ENCODE results near the gene ISM1.

The ISM1 gene

GRCh38 chr20:13187899-13188298 is 33.2 kb upstream of the ISM1 start:
- Histone ChIP-seq H3K4me1 (ENCODE audit: control extremely low read depth in 1 of 4, control insufficient read depth in 4 of 4, insufficient read depth in 4 of 4, low read length in 3 of 4) (no peaks in the 10 kb centered on the region), H3K4me3 (ENCODE audit: control insufficient read depth in 1 of 7, extremely low read depth in 1 of 7, insufficient read depth in 4 of 7, low read depth in 2 of 7, low read length in 6 of 7) (no peak overlapping the region), H3K27me3 (replicated peaks in 2 of 5; ENCODE audit: control insufficient read depth in 4 of 5, insufficient read depth in 5 of 5, low read length in 4 of 5) (peaks cover 0 to 3% (median 0%) of the 10 kb centered on the region in 5 experiments), H3K27ac (ENCODE audit: insufficient read depth in 1 of 2, low read depth in 1 of 2, low read length in 2 of 2, poor library complexity in 1 of 2, severe bottlenecking in 2 of 2) (no peak overlapping the region), H3K9me3 (ENCODE audit: control extremely low read depth in 1 of 5, control insufficient read depth in 4 of 5, insufficient read depth in 2 of 5, low read depth in 1 of 5, low read length in 4 of 5) (peaks cover 0 to 3% (median 0%) of the 10 kb centered on the region in 5 experiments), H3K36me3 (ENCODE audit: control insufficient read depth in 4 of 4, insufficient read depth in 4 of 4, low read length in 3 of 4) (no peaks in the 10 kb centered on the region)
- WGBS (ENCODE audit: insufficient coverage): no CpG with 5 or more reads among the region's 2 CpGs
- ChIA-PET CTCF (no interaction called here), POLR2A (no interaction called here)
- no peak for DNase-seq

GRCh38 chr20:13199279-13199678 is 21.8 kb upstream of the ISM1 start:
- Histone ChIP-seq H3K4me3 (ENCODE audit: control insufficient read depth in 1 of 7, extremely low read depth in 1 of 7, insufficient read depth in 4 of 7, low read depth in 2 of 7, low read length in 6 of 7) (no peak overlapping the region), H3K27me3 (replicated peaks in 2 of 5; ENCODE audit: control insufficient read depth in 4 of 5, insufficient read depth in 5 of 5, low read length in 4 of 5) (no peaks in the 10 kb centered on the region), H3K4me1 (ENCODE audit: control extremely low read depth in 1 of 4, control insufficient read depth in 4 of 4, insufficient read depth in 4 of 4, low read length in 3 of 4) (no peaks in the 10 kb centered on the region), H3K36me3 (ENCODE audit: control insufficient read depth in 4 of 4, insufficient read depth in 4 of 4, low read length in 3 of 4) (no peaks in the 10 kb centered on the region), H3K27ac (ENCODE audit: insufficient read depth in 1 of 2, low read depth in 1 of 2, low read length in 2 of 2, poor library complexity in 1 of 2, severe bottlenecking in 2 of 2) (no peak overlapping the region), H3K9me3 (ENCODE audit: control extremely low read depth in 1 of 5, control insufficient read depth in 4 of 5, insufficient read depth in 2 of 5, low read depth in 1 of 5, low read length in 4 of 5) (no peaks in the 10 kb centered on the region)
- no peak for DNase-seq
- ChIA-PET CTCF (interaction anchor here (1.6 to 1.9 kb wide), 2 partner anchors 54 to 66 kb away, joined by 3 to 4 read pairs; no protein-coding TSS in a partner anchor), POLR2A (no interaction called here)
- 100% methylated on average over 1 of the region's 2 CpGs for WGBS (ENCODE audit: insufficient coverage)

GRCh38 chr20:13200767-13201500 is 20.1 kb upstream of the ISM1 start:
- 87% methylated on average over 4 of the region's 5 CpGs for WGBS (ENCODE audit: insufficient coverage)
- POLR2A ChIA-PET: no interaction called here
- Histone ChIP-seq H3K36me3 (ENCODE audit: control insufficient read depth in 4 of 4, insufficient read depth in 4 of 4, low read length in 3 of 4) (no peaks in the 10 kb centered on the region), H3K27ac (ENCODE audit: insufficient read depth in 1 of 2, low read depth in 1 of 2, low read length in 2 of 2, poor library complexity in 1 of 2, severe bottlenecking in 2 of 2) (no peak overlapping the region), H3K27me3 (replicated peaks in 2 of 5; ENCODE audit: control insufficient read depth in 4 of 5, insufficient read depth in 5 of 5, low read length in 4 of 5) (peaks cover 0 to 2% (median 0%) of the 10 kb centered on the region in 5 experiments), H3K4me3 (ENCODE audit: control insufficient read depth in 1 of 7, extremely low read depth in 1 of 7, insufficient read depth in 4 of 7, low read depth in 2 of 7, low read length in 6 of 7) (no peak overlapping the region), H3K4me1 (ENCODE audit: control extremely low read depth in 1 of 4, control insufficient read depth in 4 of 4, insufficient read depth in 4 of 4, low read length in 3 of 4) (no peaks in the 10 kb centered on the region), H3K9me3 (ENCODE audit: control extremely low read depth in 1 of 5, control insufficient read depth in 4 of 5, insufficient read depth in 2 of 5, low read depth in 1 of 5, low read length in 4 of 5) (no peaks in the 10 kb centered on the region)
- CTCF ChIA-PET: no interaction called here
- no peak for DNase-seq

DNA sequence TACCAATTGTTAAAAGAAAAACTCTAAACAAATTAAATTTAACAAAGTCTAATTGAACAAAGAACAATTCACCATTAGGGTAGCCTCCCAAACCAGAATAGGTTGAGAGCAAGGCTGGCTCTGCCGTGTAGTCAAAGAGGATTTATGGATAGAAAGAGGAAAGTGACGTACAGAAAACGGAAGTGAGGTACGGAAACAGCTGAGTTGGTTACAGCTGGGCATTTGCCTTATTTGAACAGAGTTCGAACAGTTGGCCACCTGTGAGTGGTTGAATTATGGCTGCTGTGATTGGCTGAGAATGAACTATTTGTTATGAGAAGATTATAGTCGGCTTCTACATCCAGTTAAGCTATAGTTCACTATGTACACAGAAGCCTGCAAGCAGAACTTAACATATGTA is 18.5 kb upstream of the ISM1 start:
- ChIA-PET POLR2A (interaction anchor here (0.6 kb wide), 1 partner anchor 47 kb away, joined by 4 read pairs; no protein-coding TSS in a partner anchor), CTCF (interaction anchor here (1.0 to 1.8 kb wide), 4 partner anchors 14 to 62 kb away, joined by 3 to 6 read pairs (median 3); partner anchors contain the start of gene ISM1)

DNA sequence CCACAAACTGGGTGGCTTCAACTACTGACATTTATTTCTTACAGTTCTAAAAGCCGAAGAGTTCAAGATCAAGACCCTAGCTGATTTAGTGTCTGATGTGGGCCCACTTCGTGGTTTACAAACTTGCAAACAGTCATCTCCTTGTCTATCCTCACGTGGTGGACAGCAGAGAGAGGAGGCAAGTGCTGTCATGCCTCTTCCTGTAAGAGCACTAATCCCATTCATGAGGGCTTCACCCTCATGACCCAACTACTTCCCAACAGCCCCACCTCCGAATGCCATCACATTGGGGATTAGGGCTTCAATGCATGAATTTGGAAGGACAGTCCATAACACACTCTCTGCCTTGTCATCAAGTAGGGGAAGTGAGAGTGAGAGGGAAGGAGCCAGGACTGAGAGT is 15.6 kb upstream of the ISM1 start:
- DNase-seq: no peak
- ChIA-PET CTCF (interaction anchor here (1.0 kb wide), 1 partner anchor 13 kb away, joined by 4 read pairs; no protein-coding TSS in a partner anchor), POLR2A (no interaction called here)
- WGBS (ENCODE audit: insufficient coverage): 100% methylated on average over 2 of the region's 4 CpGs
- H3K4me1 ChIP-seq (ENCODE audit: control extremely low read depth in 1 of 4, control insufficient read depth in 4 of 4, insufficient read depth in 4 of 4, low read length in 3 of 4): no peaks in the 10 kb centered on the region
- H3K27ac ChIP-seq (ENCODE audit: insufficient read depth in 1 of 2, low read depth in 1 of 2, low read length in 2 of 2, poor library complexity in 1 of 2, severe bottlenecking in 2 of 2): no peak overlapping the region
- H3K4me3 ChIP-seq (ENCODE audit: control insufficient read depth in 1 of 7, extremely low read depth in 1 of 7, insufficient read depth in 4 of 7, low read depth in 2 of 7, low read length in 6 of 7): no peak overlapping the region
- H3K36me3 ChIP-seq (ENCODE audit: control insufficient read depth in 4 of 4, insufficient read depth in 4 of 4, low read length in 3 of 4): no peaks in the 10 kb centered on the region
- peaks cover 0 to 3% (median 0%) of the 10 kb centered on the region in 5 experiments for H3K27me3 ChIP-seq (replicated peaks in 2 of 5; ENCODE audit: control insufficient read depth in 4 of 5, insufficient read depth in 5 of 5, low read length in 4 of 5)
- H3K9me3 ChIP-seq (ENCODE audit: control extremely low read depth in 1 of 5, control insufficient read depth in 4 of 5, insufficient read depth in 2 of 5, low read depth in 1 of 5, low read length in 4 of 5): peaks cover 0 to 2% (median 0%) of the 10 kb centered on the region in 5 experiments

More for the DNA sequence above, 18.5 kb upstream of the ISM1 start:
- peaks cover 0 to 2% (median 0%) of the 10 kb centered on the region in 5 experiments for H3K27me3 ChIP-seq (replicated peaks in 2 of 5; ENCODE audit: control insufficient read depth in 4 of 5, insufficient read depth in 5 of 5, low read length in 4 of 5)
- no peak overlapping the region for H3K4me3 ChIP-seq (ENCODE audit: control insufficient read depth in 1 of 7, extremely low read depth in 1 of 7, insufficient read depth in 4 of 7, low read depth in 2 of 7, low read length in 6 of 7)
- 19% methylated on average over 6 of the region's 6 CpGs for WGBS (ENCODE audit: insufficient coverage)
- DNase-seq: peak; percentile 57 to 91 (median 82)
- H3K9me3 ChIP-seq (ENCODE audit: control extremely low read depth in 1 of 5, control insufficient read depth in 4 of 5, insufficient read depth in 2 of 5, low read depth in 1 of 5, low read length in 4 of 5): peaks cover 0 to 2% (median 0%) of the 10 kb centered on the region in 5 experiments
- no peaks in the 10 kb centered on the region for H3K4me1 ChIP-seq (ENCODE audit: control extremely low read depth in 1 of 4, control insufficient read depth in 4 of 4, insufficient read depth in 4 of 4, low read length in 3 of 4)
- H3K27ac ChIP-seq (ENCODE audit: insufficient read depth in 1 of 2, low read depth in 1 of 2, low read length in 2 of 2, poor library complexity in 1 of 2, severe bottlenecking in 2 of 2): no peak overlapping the region
- H3K36me3 ChIP-seq (ENCODE audit: control insufficient read depth in 4 of 4, insufficient read depth in 4 of 4, low read length in 3 of 4): no peaks in the 10 kb centered on the region

DNA sequence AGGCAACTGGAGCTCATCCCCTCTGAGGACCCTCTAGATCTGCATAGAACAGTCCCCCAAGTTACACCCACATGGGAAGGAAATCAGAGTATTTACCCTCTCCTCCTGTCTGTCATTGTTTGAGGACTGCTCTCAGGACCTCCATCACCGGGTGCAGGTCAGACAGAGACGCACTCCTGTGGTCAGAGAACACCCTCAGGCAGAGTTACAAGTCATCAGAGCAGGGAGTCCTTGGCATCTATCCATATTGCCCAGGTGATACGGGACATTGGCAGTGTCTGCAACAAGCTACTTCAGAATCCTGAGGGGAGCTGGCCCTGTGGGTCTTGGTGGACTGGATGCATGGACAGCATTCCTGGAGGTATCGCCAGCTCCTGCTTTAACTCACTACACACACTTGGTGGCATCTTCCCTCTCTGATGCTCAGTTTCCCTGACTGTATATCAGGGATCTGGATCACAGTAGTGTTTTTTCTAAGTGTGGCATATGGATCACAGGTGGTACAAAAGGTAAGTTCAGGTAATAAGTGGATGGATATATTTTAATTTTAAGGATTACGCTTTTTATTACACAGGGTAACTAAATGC is 15.1 kb upstream of the ISM1 start:
- ChIA-PET CTCF (interaction anchor here (1.0 kb wide), 1 partner anchor 12 kb away, joined by 4 read pairs; no protein-coding TSS in a partner anchor), POLR2A (no interaction called here)
- H3K9me3 ChIP-seq (ENCODE audit: control extremely low read depth in 1 of 5, control insufficient read depth in 4 of 5, insufficient read depth in 2 of 5, low read depth in 1 of 5, low read length in 4 of 5): peaks cover 0 to 2% (median 0%) of the 10 kb centered on the region in 5 experiments
- H3K4me3 ChIP-seq (ENCODE audit: control insufficient read depth in 1 of 7, extremely low read depth in 1 of 7, insufficient read depth in 4 of 7, low read depth in 2 of 7, low read length in 6 of 7): no peak overlapping the region
- H3K4me1 ChIP-seq (ENCODE audit: control extremely low read depth in 1 of 4, control insufficient read depth in 4 of 4, insufficient read depth in 4 of 4, low read length in 3 of 4): no peaks in the 10 kb centered on the region
- H3K36me3 ChIP-seq (ENCODE audit: control insufficient read depth in 4 of 4, insufficient read depth in 4 of 4, low read length in 3 of 4): no peaks in the 10 kb centered on the region
- H3K27ac ChIP-seq (ENCODE audit: insufficient read depth in 1 of 2, low read depth in 1 of 2, low read length in 2 of 2, poor library complexity in 1 of 2, severe bottlenecking in 2 of 2): no peak overlapping the region
- 100% methylated on average over 3 of the region's 5 CpGs for WGBS (ENCODE audit: insufficient coverage)
- peaks cover 0 to 3% (median 0%) of the 10 kb centered on the region in 5 experiments for H3K27me3 ChIP-seq (replicated peaks in 2 of 5; ENCODE audit: control insufficient read depth in 4 of 5, insufficient read depth in 5 of 5, low read length in 4 of 5)
- no peak for DNase-seq

GRCh38 chr20:13207016-13207415 is 14.1 kb upstream of the ISM1 start:
- no peak overlapping the region for H3K27ac ChIP-seq (ENCODE audit: insufficient read depth in 1 of 2, low read depth in 1 of 2, low read length in 2 of 2, poor library complexity in 1 of 2, severe bottlenecking in 2 of 2)
- ChIA-PET CTCF (no interaction called here), POLR2A (no interaction called here)
- H3K9me3 ChIP-seq (ENCODE audit: control extremely low read depth in 1 of 5, control insufficient read depth in 4 of 5, insufficient read depth in 2 of 5, low read depth in 1 of 5, low read length in 4 of 5): peaks cover 0 to 2% (median 0%) of the 10 kb centered on the region in 5 experiments
- no CpG with 5 or more reads among the region's 2 CpGs for WGBS (ENCODE audit: insufficient coverage)
- H3K4me3 ChIP-seq (ENCODE audit: control insufficient read depth in 1 of 7, extremely low read depth in 1 of 7, insufficient read depth in 4 of 7, low read depth in 2 of 7, low read length in 6 of 7): no peak overlapping the region
- no peak for DNase-seq
- H3K27me3 ChIP-seq (replicated peaks in 2 of 5; ENCODE audit: control insufficient read depth in 4 of 5, insufficient read depth in 5 of 5, low read length in 4 of 5): peaks cover 0 to 3% (median 0%) of the 10 kb centered on the region in 5 experiments
- no peaks in the 10 kb centered on the region for H3K4me1 ChIP-seq (ENCODE audit: control extremely low read depth in 1 of 4, control insufficient read depth in 4 of 4, insufficient read depth in 4 of 4, low read length in 3 of 4)
- no peaks in the 10 kb centered on the region for H3K36me3 ChIP-seq (ENCODE audit: control insufficient read depth in 4 of 4, insufficient read depth in 4 of 4, low read length in 3 of 4)
